ENCODE data around the gene SPATA2L. TPM values are rescaled to one million over a fixed set of nuclear protein-coding genes. Genes with fewer than 3 reads are reported as not detected.

Gene SPATA2L
- total RNA-seq, 1 donor from 2014 or later, result 12.1 TPM

- TF ChIP-seq CTCF (IDR thresholded peaks at IDR 0.05; ENCODE audit: insufficient read depth, low read length, severe bottlenecking), result no peak
- Histone ChIP-seq H3K27me3 (ENCODE audit: control insufficient read depth, insufficient read depth, low read length) (no peaks in the 10 kb centered on the region), H3K4me3 (ENCODE audit: low read depth, low read length) (no peak overlapping the region), H3K36me3 (ENCODE audit: control insufficient read depth, insufficient read depth, low read length) (peaks cover 2% of the 10 kb centered on the region)
- FAIRE-seq (no peak), DNase-seq (ENCODE audit: low read depth) (no peak)
These were observed 9.4 kb upstream of the SPATA2L start for GRCh38 chr16:89710709-89711564.

DNA sequence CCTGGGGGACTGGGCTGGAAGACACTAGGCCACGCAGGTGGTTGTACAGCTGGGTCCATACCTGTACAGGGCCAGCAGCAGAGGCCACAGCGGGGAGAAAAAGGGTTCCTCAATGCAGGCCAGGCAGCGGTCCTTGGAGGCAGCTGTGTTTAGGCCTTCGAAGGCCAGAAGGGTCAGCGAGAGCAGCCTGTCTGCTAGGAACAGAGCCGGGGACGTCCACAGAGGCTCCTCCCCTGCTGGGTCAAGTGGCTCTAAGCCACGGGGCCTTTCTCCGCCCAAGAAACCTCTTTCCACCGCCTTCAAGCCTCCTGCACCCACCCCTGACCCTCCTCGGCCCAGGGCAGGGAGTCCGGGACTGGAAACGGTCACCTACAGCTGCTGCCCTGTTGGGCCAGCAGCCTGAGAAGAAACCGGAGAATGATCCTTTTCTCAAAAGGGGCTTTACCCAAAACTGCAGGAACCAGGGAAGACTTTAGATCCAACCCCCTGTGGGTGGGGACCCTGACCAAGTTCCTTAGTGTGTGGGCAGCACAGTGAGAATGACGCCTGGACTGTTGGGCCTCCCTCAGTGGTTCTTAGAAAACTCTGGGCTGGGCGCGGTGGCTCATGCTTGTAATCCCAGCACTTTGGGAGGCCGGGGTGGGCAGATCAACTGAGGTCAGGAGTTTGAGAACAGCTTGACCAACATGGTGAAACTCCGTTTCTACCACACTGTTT lies 8.4 kb upstream of the SPATA2L start:
- no peak for TF ChIP-seq CTCF (IDR thresholded peaks at IDR 0.05; ENCODE audit: insufficient read depth, low read length, severe bottlenecking)
- DNase-seq (ENCODE audit: low read depth), result no peak
- peak; percentile 58 for FAIRE-seq
- Histone ChIP-seq H3K27me3 (ENCODE audit: control insufficient read depth, insufficient read depth, low read length) (no peaks in the 10 kb centered on the region), H3K4me3 (ENCODE audit: low read depth, low read length) (no peak overlapping the region), H3K36me3 (ENCODE audit: control insufficient read depth, insufficient read depth, low read length) (peaks cover 2% of the 10 kb centered on the region)

DNA sequence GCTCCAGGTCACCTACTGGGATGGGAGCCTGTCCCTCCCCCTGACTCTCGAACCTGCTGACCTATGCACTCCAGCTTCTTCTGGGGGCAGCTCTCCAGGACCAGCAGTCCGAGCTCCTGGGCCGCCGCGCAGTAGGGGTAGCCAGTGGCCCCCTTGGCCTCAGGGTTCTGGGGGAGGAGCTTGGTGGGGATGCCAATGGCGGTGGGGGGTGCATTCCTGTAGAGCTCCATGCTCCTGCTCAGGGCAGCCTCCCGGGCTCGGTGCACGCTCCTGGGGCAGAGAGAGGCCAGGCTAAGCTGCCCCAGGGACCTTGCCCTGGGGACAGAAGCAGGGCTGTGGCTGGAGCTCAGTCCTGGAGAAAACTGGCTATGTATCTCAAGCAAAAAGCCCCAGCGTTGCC lies 7.7 kb upstream of the SPATA2L start:
- no peak for FAIRE-seq
- H3K36me3 ChIP-seq (ENCODE audit: control insufficient read depth, insufficient read depth, low read length), result no peaks in the 10 kb centered on the region
- H3K4me3 ChIP-seq (ENCODE audit: low read depth, low read length), result no peak overlapping the region
- H3K27me3 ChIP-seq (ENCODE audit: control insufficient read depth, insufficient read depth, low read length), result no peaks in the 10 kb centered on the region
- DNase-seq (ENCODE audit: low read depth), result no peak
- no peak for TF ChIP-seq CTCF (IDR thresholded peaks at IDR 0.05; ENCODE audit: insufficient read depth, low read length, severe bottlenecking)

DNA sequence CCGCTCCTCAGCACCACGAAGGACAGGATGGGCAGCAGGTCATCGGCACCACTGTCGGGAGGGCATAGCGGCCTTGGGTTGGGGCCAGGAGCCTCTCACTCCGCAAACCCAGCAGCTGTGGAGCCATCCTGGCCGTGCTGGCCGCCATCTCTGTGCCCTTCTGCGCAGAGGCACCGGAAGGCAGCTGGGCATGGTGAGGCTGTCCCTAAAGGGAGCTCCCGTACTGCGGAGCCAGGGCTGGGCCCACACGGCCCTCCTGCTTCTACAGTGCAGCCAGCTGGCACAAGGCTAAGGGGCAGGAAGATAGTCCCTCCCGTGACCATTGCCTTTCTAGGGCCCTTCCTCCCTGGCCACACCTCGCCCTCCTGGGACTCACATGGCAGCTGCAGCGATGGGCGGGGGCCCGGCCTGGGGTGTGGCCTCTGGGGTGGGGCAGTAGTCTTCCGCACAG lies 7.0 kb upstream of the SPATA2L start:
- no peak for FAIRE-seq

GRCh38 chr16:89707695-89708094 lies 6.2 kb upstream of the SPATA2L start:
- no peak for TF ChIP-seq CTCF (IDR thresholded peaks at IDR 0.05; ENCODE audit: insufficient read depth, low read length, severe bottlenecking)
- FAIRE-seq (no peak), DNase-seq (ENCODE audit: low read depth) (no peak)
- Histone ChIP-seq H3K36me3 (ENCODE audit: control insufficient read depth, insufficient read depth, low read length) (no peaks in the 10 kb centered on the region), H3K27me3 (ENCODE audit: control insufficient read depth, insufficient read depth, low read length) (no peaks in the 10 kb centered on the region), H3K4me3 (ENCODE audit: low read depth, low read length) (no peak overlapping the region)

More for the DNA sequence above, 7.0 kb upstream of the SPATA2L start:
- H3K36me3 ChIP-seq (ENCODE audit: control insufficient read depth, insufficient read depth, low read length), result no peaks in the 10 kb centered on the region
- H3K27me3 ChIP-seq (ENCODE audit: control insufficient read depth, insufficient read depth, low read length), result no peaks in the 10 kb centered on the region
- H3K4me3 ChIP-seq (ENCODE audit: low read depth, low read length), result no peak overlapping the region
- no peak for TF ChIP-seq CTCF (IDR thresholded peaks at IDR 0.05; ENCODE audit: insufficient read depth, low read length, severe bottlenecking)
- DNase-seq (ENCODE audit: low read depth), result no peak
